Activated T-cell treated with anti-CD3 and anti-CD28 coated beads for 4 hours (primary cell): Measurements from ENCODE around the gene MRGPRE.

Source experiments
- DNase-seq: peaks from one replicate; pipeline ENCODE4 v3.0.0-alpha.2; 2020

The MRGPRE gene

GRCh38 chr11:3213659-3214419, 18.4 kb downstream of the MRGPRE start:
- DNase-seq, result no peak

DNA sequence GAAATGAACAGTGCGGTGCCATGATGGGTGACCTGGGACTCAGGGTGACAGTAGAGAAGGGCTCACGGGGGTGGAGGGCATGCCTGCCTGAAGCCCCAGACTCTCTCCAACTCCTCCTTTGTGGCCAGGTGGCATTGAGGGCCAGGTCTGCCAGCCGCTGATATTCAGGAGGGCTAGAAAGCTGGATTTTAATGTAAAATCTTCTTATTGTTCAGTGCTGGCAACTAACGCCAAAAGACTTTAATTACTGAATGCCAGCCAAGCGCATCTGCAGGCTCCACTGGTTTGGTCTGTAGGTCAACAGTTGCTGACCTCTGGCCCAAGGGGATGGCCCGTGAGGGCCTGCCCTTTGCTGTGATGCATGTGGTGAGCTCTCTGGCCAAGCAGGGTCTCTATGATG, 23.9 kb downstream of the MRGPRE start:
- no peak for DNase-seq

- no peak for DNase-seq
Observed at GRCh38 chr11:3207526-3208189, 24.6 kb downstream of the MRGPRE start.

DNA sequence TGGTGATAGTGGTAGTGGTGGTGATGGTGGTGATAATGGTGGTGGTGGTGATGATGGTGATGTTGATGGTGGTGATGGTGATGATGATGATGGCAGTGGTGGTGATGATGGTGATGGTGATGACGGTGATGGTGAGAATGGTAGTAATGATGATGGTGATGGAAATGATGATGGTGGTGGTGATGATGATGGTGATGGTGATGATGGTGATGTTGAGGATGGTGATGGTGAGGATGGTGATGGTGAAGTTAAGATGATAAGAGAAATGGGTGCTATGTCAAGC, 25.4 kb downstream of the MRGPRE start:
- DNase-seq, result no peak

DNA sequence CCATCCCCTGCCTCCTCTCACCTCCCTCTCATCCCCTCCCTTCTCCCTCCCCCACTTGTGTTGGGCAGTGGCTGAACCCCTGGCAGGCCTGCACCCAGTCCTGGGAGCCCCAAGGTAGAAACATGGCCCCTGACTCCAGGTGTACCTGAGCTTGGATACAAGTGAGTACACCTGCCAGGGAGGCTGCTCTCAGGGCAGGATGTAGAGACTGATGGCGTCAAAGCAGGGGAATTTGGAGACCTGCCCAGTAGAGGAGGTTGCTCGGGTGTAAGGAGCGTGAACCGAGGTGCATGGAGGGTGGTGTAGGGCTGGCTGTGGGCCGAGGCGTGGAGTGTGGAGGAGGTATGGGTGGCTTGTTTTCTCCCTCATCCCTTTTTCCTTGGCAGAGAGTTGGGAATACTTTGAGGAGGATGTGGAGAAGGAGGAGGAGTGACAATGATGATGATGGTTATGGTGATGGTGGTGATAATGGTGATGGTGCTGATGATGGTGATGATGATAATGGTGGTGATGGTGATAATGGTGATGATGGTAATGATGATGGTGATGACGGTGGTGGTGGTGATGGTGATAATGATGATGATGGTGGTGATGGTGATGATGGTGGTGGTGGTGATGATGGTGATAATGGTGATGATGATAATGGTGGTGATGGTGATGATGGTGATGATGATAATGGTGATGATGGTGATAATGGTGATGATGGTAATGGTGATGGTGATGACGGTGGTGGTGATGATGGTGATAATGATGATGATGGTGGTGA, 25.9 kb downstream of the MRGPRE start:
- no peak for DNase-seq

GRCh38 chr11:3205261-3206155, 26.7 kb downstream of the MRGPRE start:
- DNase-seq, result no peak

DNA sequence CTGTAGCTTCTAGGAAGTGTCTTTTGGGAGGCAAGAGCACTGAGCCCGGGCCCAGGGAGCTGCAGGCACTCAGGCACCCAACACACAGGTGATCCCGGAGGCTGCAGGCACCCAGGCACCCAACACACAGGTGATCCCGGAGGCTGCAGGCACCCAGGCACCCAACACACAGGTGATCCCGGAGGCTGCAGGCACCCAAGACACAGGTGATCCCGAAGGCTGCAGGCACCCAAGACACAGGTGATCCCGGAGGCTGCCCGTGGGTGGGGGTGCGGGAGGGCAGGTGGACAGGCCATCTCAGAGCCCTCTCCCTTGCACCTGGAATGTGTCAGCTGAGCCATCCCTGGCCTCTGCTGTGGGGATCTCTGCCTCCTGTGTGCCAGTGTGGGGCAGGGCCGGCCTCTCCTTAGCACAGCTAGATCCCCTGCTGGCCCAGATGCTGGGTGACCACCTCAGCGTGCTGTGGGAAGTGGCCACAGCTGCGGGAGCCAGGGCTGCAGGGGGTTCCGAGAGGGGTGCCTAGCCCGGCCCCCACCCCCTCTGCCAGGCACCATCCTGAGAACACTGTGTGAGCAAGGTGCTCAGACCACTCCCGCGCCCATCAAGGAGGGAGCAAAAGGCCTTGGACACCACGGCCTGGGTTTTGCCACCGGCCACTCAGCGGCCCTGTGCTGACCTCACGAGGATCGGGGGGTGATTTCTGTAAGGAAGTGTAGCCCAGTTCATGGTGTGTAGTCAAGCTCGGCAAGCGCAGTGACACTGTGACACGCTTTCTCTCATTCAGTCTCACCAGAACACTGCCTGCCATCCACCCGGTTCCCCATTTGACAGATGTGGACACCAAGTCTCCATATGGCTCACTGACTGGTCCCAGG, 27.8 kb downstream of the MRGPRE start:
- DNase-seq, result no peak

- no peak for DNase-seq
Observed at GRCh38 chr11:3203221-3204043, 28.8 kb downstream of the MRGPRE start.

DNA sequence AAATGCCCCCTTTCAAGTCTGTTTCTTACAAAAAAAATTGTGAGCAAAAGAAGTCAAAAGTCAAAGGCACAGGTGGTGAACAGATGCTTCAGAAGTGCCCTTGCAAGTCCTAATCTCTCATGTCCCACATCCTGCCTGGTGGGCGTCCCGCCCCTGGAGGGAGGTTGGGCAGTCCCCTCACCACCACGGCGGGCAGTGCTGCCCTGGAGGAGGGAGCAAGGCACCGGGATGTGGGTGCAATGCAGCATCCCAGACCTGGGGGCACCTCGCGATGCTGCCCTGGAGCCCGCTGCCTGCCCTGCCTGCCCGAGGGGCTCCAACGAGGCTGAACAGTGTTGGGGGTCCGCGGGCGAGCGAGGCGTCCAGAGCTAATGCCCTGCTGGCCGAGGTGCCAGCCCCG, 29.5 kb downstream of the MRGPRE start:
- DNase-seq, result no peak

GRCh38 chr11:3202305-3202704, 29.9 kb downstream of the MRGPRE start:
- DNase-seq, result no peak

- no peak for DNase-seq
Observed at GRCh38 chr11:3201677-3202181, 30.5 kb downstream of the MRGPRE start.

- no peak for DNase-seq
Observed at GRCh38 chr11:3201112-3201581, 31.1 kb downstream of the MRGPRE start.

- DNase-seq, result no peak
Observed at GRCh38 chr11:3200388-3201111, 31.7 kb downstream of the MRGPRE start.

GRCh38 chr11:3199537-3200295, 32.5 kb downstream of the MRGPRE start:
- no peak for DNase-seq

GRCh38 chr11:3198815-3199214, 33.4 kb downstream of the MRGPRE start:
- DNase-seq, result no peak

DNA sequence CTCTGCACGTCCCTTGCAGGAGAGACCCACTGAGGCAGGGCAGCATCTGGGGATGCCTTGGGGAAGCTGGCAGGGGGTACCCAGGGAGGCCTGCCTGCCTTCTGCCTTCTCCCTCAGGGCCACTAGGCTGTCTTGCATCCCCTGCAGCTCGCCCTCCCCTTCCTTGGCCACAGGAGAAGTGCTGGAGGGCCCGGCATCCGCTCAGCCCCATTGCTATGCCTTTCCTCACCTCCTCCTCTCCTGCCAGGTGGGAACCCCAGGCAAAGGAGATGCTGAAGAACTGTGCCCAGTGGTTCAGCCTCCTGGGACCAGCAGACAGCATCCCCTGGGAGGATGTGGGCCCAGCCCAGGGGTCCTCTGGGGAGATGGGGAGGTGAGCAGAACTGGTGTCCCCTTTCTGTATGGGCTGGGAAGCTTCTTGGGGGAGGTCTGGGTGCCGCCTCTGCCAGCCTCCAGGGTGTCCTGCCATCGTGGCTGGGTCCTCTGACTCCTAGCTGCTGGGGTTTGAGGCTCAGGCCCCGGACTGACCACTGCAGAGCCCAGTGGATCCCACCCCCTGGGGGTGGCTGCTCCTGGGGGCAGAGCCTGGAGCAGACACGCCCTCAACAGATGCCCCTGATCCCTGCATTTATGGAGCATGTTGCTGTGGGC, 34.2 kb downstream of the MRGPRE start:
- no peak for DNase-seq

DNA sequence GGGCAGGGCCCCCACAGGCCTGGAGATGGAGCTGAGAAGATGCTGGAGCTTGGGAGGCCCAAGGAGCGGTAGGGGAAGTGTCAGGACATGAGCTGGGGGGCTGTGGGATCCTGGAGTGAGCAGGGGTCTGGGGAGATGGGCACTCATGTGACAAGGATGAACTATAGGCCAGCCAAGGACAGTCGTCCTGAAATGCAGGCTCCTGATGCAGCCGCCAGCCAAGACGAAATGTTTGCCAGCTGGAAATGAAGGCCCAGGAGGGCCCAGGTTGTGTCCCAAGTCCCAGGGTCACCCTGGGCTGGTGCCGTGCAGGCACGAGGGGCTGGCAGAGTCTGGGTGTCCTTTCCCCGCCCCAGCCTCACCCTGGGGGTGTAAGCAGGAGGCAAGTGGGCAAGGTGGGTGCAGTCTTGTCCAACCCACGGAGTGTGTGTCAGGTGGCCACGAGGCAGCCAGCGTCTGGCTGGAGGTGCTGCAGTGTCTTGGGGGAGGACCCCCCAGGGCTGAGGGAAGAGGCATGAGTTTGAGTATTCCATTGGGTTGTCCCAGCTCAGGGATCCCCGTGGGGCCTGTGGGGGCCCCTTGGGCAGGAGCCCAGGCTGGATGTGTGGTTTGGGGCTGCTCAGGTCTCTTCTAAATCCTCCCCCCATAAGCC, 35.0 kb downstream of the MRGPRE start:
- no peak for DNase-seq
